GM19193 (cell line): ENCODE data around the gene MVB12B.

Experiments
- POLR2A ChIP-seq: IDR thresholded peaks from 4 replicates; pipeline ENCODE4 v1.6.1; 2011; ENCODE audit not compliant: insufficient read depth, insufficient read length; ENCODE audit errors: extremely low read depth

MVB12B gene

DNA sequence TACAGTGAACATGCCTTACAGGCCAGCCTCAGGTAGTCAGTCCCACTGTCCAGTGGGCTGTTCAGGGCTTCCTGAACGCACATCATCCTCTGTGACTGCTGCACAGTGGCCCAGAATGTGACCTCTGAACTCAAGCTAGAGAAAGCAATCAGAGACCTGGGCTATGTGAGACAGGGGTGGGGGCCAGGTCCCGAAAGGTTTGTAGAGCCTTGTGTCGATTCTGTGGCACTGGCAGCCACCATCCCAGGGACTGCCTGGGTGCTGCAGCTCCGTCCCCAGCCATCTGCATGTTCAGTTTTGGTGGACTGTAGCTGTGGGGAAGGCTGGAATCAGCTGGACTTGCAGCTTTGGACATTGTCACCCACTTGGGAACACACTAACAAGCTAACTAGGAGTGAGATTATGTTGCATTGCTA is 47.7 kb downstream of the MVB12B start:
- no peak for TF ChIP-seq POLR2A

- TF ChIP-seq POLR2A, result no peak
These were observed 48.8 kb downstream of the MVB12B start for GRCh38 chr9:126375386-126375785.

DNA sequence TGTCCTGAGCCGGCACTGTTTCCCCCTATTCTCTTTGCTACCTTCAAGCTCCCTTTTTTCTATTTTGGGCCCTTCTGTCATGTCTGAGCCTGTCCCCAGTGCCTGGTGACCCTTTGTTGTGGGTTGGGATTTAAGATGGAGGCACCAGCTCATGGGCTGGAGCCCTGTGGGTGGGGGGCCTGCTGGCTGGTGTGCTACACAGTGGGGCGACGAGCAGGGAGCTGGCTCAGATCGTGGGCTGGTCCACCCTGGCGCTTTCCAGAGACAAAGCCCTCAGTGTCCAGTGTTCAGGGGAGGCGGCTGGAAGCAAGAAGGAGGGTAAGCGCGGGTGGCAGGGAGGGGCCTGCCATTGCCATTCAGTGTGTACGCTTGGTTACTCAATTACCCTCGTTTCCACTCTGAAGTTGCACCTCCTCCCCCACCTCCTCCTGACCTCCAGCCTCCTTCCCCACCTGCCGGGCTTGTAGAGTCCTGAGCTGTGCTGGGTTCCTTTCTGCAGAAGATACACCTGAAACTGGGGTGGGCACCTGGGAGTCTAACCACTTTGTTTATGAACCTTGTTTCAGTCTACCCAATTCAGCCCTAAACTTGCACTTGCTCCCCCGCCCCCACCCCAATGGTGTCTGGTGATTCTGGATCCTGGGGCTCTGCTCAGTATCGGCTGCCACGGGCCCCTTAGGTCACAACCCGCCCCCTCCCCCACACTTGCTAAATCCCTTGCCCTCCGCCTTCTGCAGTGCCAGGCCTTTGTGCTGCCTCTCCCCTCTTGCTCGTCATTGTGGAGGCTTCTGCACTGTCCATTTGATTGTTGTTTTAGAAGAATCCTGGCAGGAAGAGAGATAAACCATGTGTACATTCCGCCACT is 49.9 kb downstream of the MVB12B start:
- no peak for TF ChIP-seq POLR2A

DNA sequence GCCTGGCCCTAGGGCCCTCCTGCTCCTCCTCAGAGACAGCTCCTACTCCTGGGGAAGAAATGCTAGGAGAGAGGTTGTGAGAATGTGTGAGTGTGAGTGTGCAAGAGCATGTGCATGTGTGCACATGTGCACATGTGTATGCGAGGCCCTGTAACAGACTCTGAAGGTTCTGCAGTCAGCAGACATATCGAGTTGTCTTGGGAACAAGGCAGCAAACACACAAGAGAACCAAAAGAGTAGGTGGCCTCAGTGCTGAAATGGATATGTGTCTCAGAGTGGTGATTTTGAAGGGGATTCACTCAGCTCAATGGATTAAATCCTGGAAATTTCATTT is 50.5 kb downstream of the MVB12B start:
- no peak for TF ChIP-seq POLR2A

DNA sequence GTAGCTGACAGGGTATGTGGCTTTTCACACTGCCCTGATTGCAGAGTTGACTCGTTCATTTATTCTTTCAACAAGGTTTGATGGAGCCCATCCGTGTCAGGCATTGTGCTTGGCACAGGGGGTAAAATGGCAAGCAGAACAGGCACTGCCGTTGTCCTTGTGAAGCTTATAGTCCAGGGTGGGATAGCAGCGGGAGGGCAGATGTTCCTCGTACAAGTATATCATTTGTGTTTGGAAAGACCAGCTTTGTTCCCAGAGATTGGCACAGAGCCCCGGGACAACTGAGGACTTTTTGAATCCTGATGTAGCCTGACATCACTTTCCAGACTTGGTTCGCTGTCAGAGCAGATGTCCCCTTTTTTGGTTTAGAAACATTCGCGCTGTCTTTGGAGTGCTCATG is 50.9 kb downstream of the MVB12B start:
- TF ChIP-seq POLR2A, result no peak

DNA sequence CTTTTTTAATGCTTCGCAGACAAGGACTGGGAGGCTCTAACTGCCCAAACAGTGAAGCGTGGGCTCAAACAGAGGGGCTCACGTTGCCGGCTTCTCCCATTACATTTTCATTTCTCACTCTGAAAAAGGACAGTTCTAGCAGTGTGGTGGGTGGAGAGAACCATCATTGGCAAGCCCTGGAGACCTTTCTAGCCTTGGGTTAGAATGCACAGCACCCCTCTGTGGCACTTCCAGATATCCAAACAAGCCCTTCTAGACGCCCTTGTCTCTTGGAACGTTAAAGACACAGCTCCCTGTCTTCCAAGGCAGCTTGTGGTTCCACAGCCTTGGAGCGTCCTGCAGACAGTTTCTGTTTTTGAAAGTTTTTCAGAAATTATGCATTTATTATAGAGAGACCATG is 52.1 kb downstream of the MVB12B start:
- TF ChIP-seq POLR2A, result no peak

DNA sequence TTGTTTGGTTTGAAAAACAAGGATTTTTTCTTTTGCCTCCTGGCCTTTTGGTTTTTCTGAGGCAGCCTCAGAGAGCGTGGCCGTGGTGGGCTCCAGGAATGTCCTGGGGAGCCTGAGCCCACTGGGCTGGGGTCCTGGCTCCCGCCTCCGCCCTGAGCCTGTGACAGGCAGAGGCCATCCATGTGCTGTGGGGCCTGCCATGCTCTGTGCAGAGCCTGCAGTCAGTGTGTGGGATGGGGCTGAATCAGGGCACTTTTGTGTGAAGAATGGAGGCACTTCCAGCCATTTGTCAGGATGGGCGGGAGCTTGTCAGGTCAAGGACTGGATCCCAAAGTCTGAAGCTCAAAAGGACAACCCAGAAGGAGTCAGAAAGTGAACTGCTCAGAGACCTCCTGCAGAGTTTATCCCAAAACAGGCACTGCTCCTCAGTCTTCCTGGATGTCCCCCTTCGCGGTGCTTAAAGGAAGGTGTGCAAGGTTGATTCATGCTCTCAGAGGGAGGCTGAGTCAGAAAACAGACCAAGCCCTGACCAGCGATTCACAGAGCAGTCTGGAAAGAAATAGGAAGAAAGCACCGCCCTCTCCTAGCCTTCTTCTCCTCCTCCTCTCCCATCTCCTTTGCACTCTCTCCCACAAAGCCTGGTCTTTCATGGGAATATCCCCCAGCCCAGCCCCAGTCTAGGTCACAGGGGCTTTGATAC is 53.2 kb downstream of the MVB12B start:
- no peak for TF ChIP-seq POLR2A

GRCh38 chr9:126380447-126380846 is 53.8 kb downstream of the MVB12B start:
- TF ChIP-seq POLR2A, result no peak

DNA sequence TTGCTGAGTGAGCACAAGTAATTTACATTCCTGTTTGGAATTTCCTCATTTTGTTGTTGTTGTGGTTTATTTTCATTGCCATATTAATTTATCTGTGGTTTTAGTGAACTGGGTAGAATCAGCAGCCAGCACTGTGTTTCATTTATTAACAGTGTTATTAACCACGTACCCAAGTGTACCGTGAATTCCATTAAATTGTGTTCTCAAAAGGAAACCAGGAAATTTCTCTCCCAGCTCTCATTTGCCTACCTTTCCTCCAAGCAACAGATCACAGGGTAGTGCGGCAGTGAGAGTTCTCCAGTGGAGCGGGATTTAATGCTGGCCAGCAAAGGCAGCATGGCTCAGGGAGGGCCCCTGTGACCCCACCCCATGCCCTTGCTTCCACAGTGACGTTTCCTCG is 54.6 kb downstream of the MVB12B start:
- TF ChIP-seq POLR2A, result no peak

DNA sequence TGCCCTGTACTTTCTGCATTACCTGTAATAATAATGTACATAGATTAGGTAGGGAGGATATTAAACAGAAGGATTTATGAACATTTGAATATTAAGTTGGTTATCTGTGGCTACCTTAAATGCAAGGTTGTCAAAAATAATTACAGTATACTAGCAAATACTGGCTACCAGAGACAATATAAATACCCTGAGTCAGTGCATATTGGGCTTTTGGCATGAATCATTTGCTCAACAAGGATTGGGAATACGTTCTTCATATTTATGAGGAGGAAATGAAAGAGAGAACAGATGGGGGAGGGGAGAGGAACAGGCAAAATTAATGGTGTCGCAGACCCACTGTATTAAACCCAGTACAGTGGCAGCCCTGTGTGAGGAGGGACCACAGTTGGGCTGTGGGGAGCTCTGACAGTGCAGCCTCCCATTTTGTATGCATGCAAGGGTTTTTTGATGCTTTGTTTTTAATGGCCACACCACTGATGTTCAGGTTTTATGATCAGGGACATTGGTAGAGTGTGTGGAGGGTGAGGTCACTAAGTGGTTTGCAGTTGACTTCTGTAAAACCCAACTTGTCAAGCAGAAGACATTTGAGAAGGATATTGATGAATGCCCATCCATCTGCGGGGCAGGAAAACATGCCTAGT is 56.9 kb downstream of the MVB12B start:
- TF ChIP-seq POLR2A, result no peak

DNA sequence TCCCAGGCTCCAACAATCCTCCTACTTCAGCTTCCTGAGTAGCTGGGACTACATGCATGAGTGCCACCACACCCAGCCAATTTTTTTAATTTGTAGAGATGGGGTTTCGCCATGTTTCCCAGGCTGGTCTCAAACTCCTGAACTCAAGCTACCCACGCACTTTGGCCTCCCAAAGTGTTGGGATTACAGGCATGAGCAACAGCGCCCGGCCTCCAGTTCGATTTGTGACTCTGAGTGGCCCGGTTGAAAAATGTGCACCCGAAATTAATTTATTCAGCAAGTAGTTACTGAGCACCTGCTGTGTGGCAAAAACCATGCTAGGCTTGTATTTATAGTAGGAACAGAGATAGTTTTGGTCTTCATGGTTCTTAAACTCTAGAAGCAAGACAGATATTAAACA is 58.3 kb downstream of the MVB12B start:
- no peak for TF ChIP-seq POLR2A

DNA sequence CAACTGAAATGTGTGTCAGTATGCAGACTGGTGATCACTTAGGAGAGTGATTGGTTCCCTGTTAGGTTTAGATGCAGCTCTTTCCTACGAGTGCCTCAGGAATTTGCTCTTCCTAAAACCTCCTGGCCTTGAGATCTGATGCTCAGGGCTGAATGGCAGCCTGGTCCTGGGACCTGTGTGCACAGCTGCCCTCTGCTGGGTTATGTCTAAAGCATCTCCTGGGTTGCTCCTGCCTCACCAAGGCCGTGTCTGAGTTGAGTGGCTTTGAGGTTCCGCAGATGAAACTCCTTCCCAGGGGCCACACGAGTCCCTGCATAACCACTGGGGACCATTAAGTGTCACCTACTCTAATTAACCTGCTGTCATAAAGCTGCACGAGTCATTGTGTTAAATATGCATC is 59.5 kb downstream of the MVB12B start:
- TF ChIP-seq POLR2A, result no peak

- no peak for TF ChIP-seq POLR2A
These were observed 60.1 kb downstream of the MVB12B start for GRCh38 chr9:126386776-126387175.

GRCh38 chr9:126388964-126389708 is 62.5 kb downstream of the MVB12B start:
- TF ChIP-seq POLR2A, result no peak

GRCh38 chr9:126389992-126390391 is 63.4 kb downstream of the MVB12B start:
- TF ChIP-seq POLR2A, result no peak

- TF ChIP-seq POLR2A, result no peak
These were observed 64.3 kb downstream of the MVB12B start for GRCh38 chr9:126390923-126391322.
